Stomach (tissue), 4 donors: ENCODE results near the gene IL10RA.

ENCODE experiments used
- POLR2A ChIP-seq, 4 donors: fragments of 450-650 bp; IDR thresholded peaks; one replicate each; pipeline ENCODE4 v1.6.1; 2016; ENCODE audit warnings: antibody characterized with exemption in 4 of 4, control low read depth in 2 of 4, mild to moderate bottlenecking in 1 of 4, moderate library complexity in 1 of 4
- POLR2AphosphoS5 ChIP-seq, 3 donors: sonication (generic); formaldehyde crosslinking; IDR thresholded peaks; one replicate each; pipeline ENCODE4 v1.6.1; 2016; ENCODE audit warnings: antibody characterized with exemption in 3 of 3
- TF ChIP-seq, protein P1 (sequence below), 7 experiments: fragments of 450-650 bp in 4 of 7; fragments of 200-600 bp in 3 of 7; sonication (generic) in 3 of 7; IDR thresholded peaks; one replicate each; pipeline ENCODE4 v1.5.1; 2016 to 2019; ENCODE audit warnings: antibody characterized with exemption in 7 of 7, control low read depth in 2 of 7, mild to moderate bottlenecking in 1 of 7

DNA sequence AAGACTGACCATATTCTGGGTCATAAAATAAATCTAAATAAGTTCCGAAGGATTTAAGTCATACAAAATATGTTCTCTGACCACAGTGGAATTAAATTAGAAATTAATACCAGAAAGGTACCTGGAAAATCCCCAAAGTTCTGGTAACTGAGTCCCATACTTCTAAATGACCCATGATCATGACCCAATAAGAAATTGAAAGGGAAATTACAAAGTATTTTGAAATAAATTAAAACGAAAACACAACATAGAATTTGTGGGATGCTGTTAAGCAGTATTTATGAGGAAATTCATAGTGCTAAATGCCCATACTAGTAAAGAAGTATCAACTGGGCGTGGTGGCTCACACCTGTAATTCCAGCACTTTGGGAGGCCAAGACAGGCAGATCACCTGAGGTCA is 23.4 kb upstream of the IL10RA start:
- TF ChIP-seq POLR2A (IDR thresholded peaks at IDR 0.05) (no peak), POLR2AphosphoS5 (IDR thresholded peaks at IDR 0.05) (no peak)
- TF ChIP-seq, protein P1, sequence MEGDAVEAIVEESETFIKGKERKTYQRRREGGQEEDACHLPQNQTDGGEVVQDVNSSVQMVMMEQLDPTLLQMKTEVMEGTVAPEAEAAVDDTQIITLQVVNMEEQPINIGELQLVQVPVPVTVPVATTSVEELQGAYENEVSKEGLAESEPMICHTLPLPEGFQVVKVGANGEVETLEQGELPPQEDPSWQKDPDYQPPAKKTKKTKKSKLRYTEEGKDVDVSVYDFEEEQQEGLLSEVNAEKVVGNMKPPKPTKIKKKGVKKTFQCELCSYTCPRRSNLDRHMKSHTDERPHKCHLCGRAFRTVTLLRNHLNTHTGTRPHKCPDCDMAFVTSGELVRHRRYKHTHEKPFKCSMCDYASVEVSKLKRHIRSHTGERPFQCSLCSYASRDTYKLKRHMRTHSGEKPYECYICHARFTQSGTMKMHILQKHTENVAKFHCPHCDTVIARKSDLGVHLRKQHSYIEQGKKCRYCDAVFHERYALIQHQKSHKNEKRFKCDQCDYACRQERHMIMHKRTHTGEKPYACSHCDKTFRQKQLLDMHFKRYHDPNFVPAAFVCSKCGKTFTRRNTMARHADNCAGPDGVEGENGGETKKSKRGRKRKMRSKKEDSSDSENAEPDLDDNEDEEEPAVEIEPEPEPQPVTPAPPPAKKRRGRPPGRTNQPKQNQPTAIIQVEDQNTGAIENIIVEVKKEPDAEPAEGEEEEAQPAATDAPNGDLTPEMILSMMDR (IDR thresholded peaks at IDR 0.05) = no peak
